HG03378 (cell line): ENCODE measurements around the gene SEC14L1.
"Not testable (repeated sequence)": the region's sequence is repeated elsewhere in the genome, so short reads cannot be mapped to it uniquely, and the experiment has no call there.

Source experiments
- ATAC-seq: cut with Tn5 transposase; IDR thresholded peaks from one replicate; pipeline ENCODE4 v1.9.1; 2021; ENCODE audit warnings: mild to moderate bottlenecking, moderate library complexity; ENCODE audit not compliant: unreplicated experiment

The SEC14L1 gene

DNA sequence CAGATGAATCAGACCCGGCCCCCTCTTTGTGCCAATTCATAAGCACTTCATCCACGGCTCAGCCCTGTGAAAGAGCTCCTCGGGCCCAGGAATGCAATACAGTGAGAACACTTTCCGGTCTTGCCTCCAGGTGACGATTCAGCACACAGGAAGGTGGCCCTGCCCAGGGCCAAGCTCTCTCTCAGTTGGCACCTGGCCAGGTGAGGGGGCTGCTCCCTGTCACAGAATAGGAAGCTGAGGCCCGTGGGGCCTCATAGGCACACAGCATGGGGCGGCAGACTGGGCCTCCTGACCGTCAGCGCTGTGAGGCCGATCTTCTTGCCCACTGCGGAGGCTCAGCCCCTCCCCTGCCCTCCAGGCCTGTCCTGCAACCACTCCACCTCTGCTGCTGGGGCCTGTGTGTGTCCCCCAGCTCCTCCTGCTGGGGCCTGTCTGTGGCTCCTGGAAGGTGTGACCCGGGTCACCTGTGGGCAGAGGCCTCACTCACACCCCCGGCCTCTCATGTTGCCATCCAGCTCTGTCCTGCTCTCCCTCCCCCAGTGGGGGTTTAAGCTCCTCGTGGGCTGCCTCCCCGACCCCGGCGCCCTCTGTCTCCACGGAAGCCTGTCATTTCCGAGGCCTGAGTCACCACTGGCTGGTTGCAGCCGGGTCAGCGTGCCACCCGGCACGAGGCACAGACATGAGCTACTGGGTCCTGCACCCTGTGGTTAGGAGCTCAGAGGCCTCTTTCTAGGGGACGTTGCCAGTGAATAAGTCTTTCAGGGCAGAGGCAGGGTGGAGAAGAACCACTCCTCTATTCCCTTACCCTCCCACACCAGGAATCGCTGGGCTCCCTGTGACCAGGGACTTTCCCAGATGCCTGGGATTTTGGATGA lies 114.4 kb downstream of the SEC14L1 start:
- ATAC-seq, result no peak

DNA sequence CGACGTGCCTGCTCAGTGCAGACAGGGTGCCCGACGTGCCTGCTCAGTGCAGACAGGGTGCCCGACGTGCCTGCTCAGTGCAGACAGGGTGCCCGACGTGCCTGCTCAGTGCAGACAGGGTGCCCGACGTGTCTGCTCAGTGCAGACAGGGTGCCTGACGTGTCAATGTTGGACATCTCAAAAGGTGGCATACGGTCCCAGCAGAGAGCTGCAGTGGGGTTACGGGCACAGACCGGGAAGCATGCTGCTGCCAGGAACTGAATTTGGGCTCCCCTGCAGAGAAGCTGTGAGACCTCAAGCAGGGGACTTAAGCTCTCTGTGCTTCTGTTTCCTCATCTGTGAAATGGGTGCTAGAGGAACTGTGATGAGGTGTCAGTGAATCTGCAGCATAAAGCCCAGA lies 115.2 kb downstream of the SEC14L1 start:
- not testable (repeated sequence) for ATAC-seq

DNA sequence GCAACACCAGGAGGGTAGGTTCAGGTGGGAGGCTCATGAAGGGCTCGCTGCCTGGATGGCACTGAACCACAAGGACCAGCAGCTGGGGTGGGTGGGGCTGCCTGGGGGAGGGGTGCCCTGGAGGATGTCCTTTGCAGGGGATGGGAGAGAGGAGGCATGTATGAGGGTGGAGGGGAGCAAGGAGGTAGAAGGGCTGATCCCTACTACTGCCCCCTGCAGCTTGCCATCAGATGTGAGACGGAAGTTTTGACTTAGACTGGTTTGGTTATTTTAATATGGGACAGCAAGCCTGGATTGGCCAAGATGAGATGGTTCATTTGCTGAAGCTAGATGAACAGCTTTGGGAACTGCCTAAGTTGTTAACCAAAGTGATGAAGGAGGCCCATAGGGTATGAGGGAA lies 115.9 kb downstream of the SEC14L1 start:
- ATAC-seq, result no peak

DNA sequence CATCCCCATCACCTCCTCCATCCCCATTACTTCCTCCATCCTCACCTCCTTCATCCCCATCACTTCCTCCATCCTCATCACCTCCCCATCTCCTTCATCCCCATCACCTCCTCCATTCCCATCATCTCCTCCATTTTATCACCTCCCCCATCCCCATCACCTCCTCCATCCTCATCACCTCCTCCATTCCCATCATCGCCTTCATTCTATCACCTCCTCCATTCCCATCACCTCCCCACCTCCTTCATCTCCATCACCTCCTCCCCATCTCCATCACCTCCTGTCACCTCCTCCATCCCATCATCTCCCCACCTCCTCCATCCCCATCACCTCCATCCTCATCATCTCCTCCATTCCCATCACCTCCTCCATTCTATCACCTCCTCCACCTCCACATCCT lies 116.4 kb downstream of the SEC14L1 start:
- ATAC-seq, result no peak

DNA sequence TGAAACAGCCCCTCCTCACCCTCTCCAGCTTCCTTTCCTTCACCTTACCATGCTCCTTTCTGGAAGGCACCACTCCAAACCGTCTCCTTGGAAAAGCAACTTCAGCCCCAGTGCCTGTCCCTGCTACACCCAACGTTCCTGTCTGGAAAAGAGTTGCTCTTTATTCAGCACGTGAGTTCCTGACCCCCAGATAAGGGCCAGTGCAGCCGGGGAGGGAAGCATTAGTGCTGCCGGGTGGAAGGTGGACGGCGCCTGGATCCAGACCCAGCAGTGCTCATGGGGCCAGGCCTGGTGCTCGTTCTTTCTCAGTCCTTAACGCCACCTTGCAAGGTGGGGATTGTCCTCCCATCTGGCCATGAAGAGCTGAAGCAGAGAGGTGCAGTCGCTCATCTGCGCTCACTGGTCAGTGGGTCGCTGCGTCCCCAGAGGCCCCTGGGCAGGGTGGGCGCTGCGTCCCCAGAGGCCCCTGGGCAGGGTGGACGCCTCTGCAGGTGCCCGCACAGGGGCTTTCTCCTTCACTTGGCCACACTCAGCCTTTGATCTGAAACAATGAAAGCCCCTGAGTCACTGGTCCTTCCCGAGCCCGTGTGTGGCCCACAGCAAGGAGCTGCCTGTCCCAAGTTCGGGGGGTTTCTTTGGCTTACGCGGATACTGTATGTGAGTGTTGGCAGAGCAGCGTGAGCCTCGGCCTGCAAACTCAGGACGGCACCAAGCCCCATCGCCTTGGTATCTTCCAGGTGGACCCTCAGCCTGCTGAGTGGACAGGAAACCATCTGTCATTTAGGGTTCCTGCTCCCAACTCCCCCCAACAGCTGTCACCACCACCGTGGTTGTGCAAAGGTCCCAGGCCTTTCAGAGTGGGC lies 117.1 kb downstream of the SEC14L1 start:
- no peak for ATAC-seq

DNA sequence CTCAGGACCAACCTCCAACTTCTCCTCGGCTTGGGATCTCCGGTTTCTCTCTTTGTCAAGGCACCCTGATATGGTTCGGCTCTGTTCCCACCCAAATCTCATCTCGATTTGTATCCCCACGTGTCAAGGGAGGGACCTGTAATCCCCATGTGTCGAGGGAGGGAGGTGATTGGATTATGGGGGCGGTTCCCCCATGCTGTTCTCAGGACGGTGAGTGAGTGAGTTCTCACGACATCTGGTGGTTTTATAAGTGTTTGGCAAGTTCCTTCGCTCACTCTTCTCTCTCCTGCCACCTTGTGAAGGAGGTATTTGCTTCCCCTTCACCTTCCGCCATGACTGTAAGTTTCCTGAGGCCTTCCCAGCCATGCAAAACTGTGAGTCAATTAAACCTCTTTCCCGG lies 117.9 kb downstream of the SEC14L1 start:
- ATAC-seq, result no peak

DNA sequence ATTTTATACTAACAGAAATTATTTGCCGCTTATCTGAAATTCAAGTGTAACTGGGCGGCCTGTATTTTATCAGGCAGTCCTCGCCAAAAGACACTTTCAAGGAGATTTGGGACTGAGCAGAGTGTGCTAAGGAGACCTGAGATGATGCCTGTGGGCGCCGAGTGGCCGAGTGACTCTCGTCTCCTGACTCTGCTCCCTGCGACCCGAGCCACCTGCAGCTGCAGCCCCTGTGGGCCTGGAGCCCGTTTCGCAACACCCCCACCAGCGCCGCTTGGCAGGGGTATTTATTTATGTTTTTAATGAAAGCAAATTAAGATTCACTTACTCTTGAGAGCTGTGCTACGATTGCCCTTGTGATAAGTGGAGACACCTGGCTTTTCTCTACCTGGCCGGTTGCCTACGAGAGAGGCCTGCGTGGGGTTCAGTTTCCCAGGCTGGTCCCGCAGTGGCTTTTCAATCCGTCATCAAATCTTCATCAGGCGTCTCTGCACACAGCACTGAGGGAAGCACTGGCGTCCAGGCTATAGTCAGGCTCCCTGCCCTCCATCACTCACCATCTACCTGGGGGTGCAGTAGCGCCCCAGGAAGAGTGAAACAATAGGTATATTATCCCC lies 124.0 kb downstream of the SEC14L1 start:
- no peak for ATAC-seq

DNA sequence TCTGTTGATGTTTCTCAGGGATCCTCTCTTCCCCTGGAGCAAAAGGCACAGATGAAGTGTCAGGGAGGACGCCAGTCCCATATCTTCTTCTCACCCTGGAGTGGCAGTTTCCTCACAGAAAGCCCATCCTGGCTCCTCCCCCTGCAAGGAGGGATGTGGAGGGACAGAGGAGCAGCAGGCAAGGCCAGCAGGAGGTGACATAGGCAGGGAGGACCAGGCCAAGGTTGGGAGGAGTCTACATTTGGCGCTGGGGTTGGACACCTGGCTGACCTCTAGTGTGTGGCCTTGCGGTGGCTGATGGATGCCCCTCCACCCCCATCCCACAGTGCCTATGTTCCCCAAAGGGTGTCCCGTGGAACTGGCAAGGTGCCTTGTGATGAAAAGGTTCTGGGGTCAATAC lies 125.4 kb downstream of the SEC14L1 start:
- ATAC-seq, result no peak
